ENCODE data around the gene CLIC4.

- TF ChIP-seq CTCF (IDR thresholded peaks at IDR 0.05) (peak in 1 of 6 experiments; percentile 5), POLR2A (IDR thresholded peaks at IDR 0.05) (no peak)
Observed at GRCh38 chr1:24849672-24850295, 104.5 kb downstream of the CLIC4 start.
